Keratinocyte (primary cell): ENCODE results near the gene SLC17A9. TPM values are rescaled to one million over a fixed set of nuclear protein-coding genes. Genes with fewer than 3 reads are reported as not detected.

Experiments
- DNase-seq: peaks from one replicate; pipeline ENCODE4 v3.0.0-alpha.2; 2011; ENCODE audit warnings: low read depth, missing footprints, low spot score
- FAIRE-seq: peaks from 2 replicates; lab custom pipeline; 2011; peaks lifted over from hg19 to GRCh38; lab: Jason Lieb, UNC
- H2AFZ ChIP-seq: 2 replicates; pipeline ENCODE4 v1.6.0; 2012; ENCODE audit warnings: low read length, control low read depth, inconsistent platforms; ENCODE audit not compliant: control insufficient read depth
- H3K27ac ChIP-seq: 2 replicates; pipeline ENCODE4 v1.5.1; 2011; ENCODE audit warnings: low read length; ENCODE audit not compliant: control insufficient read depth, insufficient read depth
- H3K27me3 ChIP-seq: 3 replicates; pipeline ENCODE4 v1.6.0; 2011; ENCODE audit warnings: low read length; ENCODE audit not compliant: control insufficient read depth, insufficient read depth; ENCODE audit errors: extremely low read depth
- H3K36me3 ChIP-seq, 2 experiments: 2 replicates in 1 of 2; 3 replicates in 1 of 2; pipeline ENCODE4 v1.5.1; 2011; ENCODE audit warnings: low read length in 2 of 2, mild to moderate bottlenecking in 1 of 2; ENCODE audit not compliant: control insufficient read depth in 2 of 2, insufficient read depth in 2 of 2; ENCODE audit errors: extremely low read depth in 1 of 2
- H3K4me1 ChIP-seq: 3 replicates; pipeline ENCODE4 v1.5.1; 2011; ENCODE audit warnings: low read length; ENCODE audit not compliant: control insufficient read depth, insufficient read depth; ENCODE audit errors: extremely low read depth
- H3K4me2 ChIP-seq: 3 replicates; pipeline ENCODE4 v1.6.0; 2011; ENCODE audit warnings: low read depth, low read length; ENCODE audit not compliant: control insufficient read depth, insufficient read depth; ENCODE audit errors: extremely low read depth
- H3K4me3 ChIP-seq, 3 experiments: fragments of 200-600 bp in 1 of 3; sonication (generic) in 1 of 3; 2 replicates in 2 of 3; 3 replicates in 1 of 3; pipeline ENCODE4 v1.5.1; 2011 to 2016; ENCODE audit warnings: low read length in 3 of 3, mild to moderate bottlenecking in 3 of 3, control low read depth in 2 of 3, inconsistent platforms in 1 of 3, low read depth in 1 of 3, mixed read lengths in 1 of 3, mixed run types in 1 of 3, moderate library complexity in 1 of 3; ENCODE audit not compliant: control insufficient read depth in 2 of 3, insufficient read depth in 2 of 3; ENCODE audit errors: extremely low read depth in 1 of 3
- H3K79me2 ChIP-seq: 2 replicates; pipeline ENCODE4 v1.6.0; 2012; ENCODE audit warnings: low read length; ENCODE audit not compliant: control insufficient read depth, insufficient read depth
- H3K9ac ChIP-seq: 3 replicates; pipeline ENCODE4 v1.6.0; 2011; ENCODE audit warnings: low read length; ENCODE audit not compliant: control insufficient read depth, insufficient read depth; ENCODE audit errors: extremely low read depth
- H3K9me1 ChIP-seq: 3 replicates; pipeline ENCODE4 v1.6.0; 2011; ENCODE audit warnings: low read length; ENCODE audit not compliant: control insufficient read depth, insufficient read depth; ENCODE audit errors: extremely low read depth
- H3K9me3 ChIP-seq: 2 replicates; pipeline ENCODE4 v1.5.1; 2012; ENCODE audit warnings: low read depth, low read length; ENCODE audit not compliant: control insufficient read depth
- H4K20me1 ChIP-seq: 3 replicates; pipeline ENCODE4 v1.6.0; 2011; ENCODE audit warnings: low read length; ENCODE audit not compliant: control insufficient read depth, insufficient read depth; ENCODE audit errors: extremely low read depth
- CTCF ChIP-seq, 3 experiments: IDR thresholded peaks in 1 of 3; conservative IDR thresholded peaks in 1 of 3; optimal IDR thresholded peaks in 1 of 3; 2 replicates in 2 of 3; 3 replicates in 1 of 3; pipeline versions ENCODE3 to v1.5.1; 2011; ENCODE audit warnings: low read length in 3 of 3, mild to moderate bottlenecking in 3 of 3, moderate library complexity in 2 of 3, control low read depth in 1 of 3, inconsistent platforms in 1 of 3; ENCODE audit not compliant: insufficient read depth in 2 of 3; ENCODE audit errors: extremely low read depth in 1 of 3
- EZH2 ChIP-seq: IDR thresholded peaks from one replicate; pipeline ENCODE4 v1.6.1; 2012; ENCODE audit warnings: inconsistent platforms, mild to moderate bottlenecking, low read length, moderate library complexity
- dilution Hi-C: fragments of 300-500 bp; cut with MboI; formaldehyde crosslinking; loops from one replicate; pipeline ENCODE4 v1.7.0; 2020; ENCODE audit warnings: low sequenced_read_pairs; ENCODE audit not compliant: extremely low pct_ligation_motif_present
- polyA plus RNA-seq, 5 experiments: library from polyadenylated mRNA; depleted of rRNA in 3 of 5; stranded (reverse) in 3 of 5; stranded (forward) in 1 of 5; unstranded in 1 of 5; fragments of >200 nt; gene quantifications; 1 replicate in 1 of 5; 2 replicates in 3 of 5; 3 replicates in 1 of 5; pipeline versions ENCODE4 v1.2.1 to v1.2.3, GENCODE V29; 2011 to 2012; ENCODE audit warnings: missing spikeins in 2 of 5, low read depth in 1 of 5, low replicate concordance in 1 of 5

Gene SLC17A9
- polyA plus RNA-seq, 1 donor (not counting 4 experiments of a cell fraction or from before 2014, with no cell fraction given), result not detected

- H3K27me3 ChIP-seq, result peaks cover 48% of the 10 kb centered on the region
- H3K36me3 ChIP-seq, result no peaks in the 10 kb centered on the region
- dilution Hi-C loops, result no loop called here
- H3K79me2 ChIP-seq, result no peaks in the 10 kb centered on the region
- FAIRE-seq (no peak), DNase-seq (no peak)
- H3K4me3 ChIP-seq, result no peak overlapping the region
- H3K4me2 ChIP-seq, result no peak overlapping the region
- H4K20me1 ChIP-seq, result peaks cover 7% of the 10 kb centered on the region
- no peak overlapping the region for H3K27ac ChIP-seq
- no peak overlapping the region for H2AFZ ChIP-seq
- peaks cover 3% of the 10 kb centered on the region for H3K4me1 ChIP-seq
- TF ChIP-seq CTCF (optimal IDR thresholded peaks at IDR 0.05 in 1 of 3, IDR thresholded peaks at IDR 0.05 in 1 of 3, conservative IDR thresholded peaks at IDR 0.05 in 1 of 3; ENCODE audit: extremely low read depth in 1 of 3, insufficient read depth in 2 of 3, low read length in 3 of 3), result no peak
- no peak for TF ChIP-seq EZH2
- H3K9me3 ChIP-seq, result no peaks in the 10 kb centered on the region
- no peaks in the 10 kb centered on the region for H3K9me1 ChIP-seq
- no peak overlapping the region for H3K9ac ChIP-seq
These were observed 14.6 kb downstream of the SLC17A9 start for GRCh38 chr20:62967149-62967501.

- dilution Hi-C loops, result no loop called here
- TF ChIP-seq EZH2 (no peak), CTCF (optimal IDR thresholded peaks at IDR 0.05 in 1 of 3, IDR thresholded peaks at IDR 0.05 in 1 of 3, conservative IDR thresholded peaks at IDR 0.05 in 1 of 3; ENCODE audit: extremely low read depth in 1 of 3, insufficient read depth in 2 of 3, low read length in 3 of 3) (no peak)
These were observed 15.3 kb downstream of the SLC17A9 start for GRCh38 chr20:62967628-62968351.

More at GRCh38 chr20:62967628-62968351, 15.3 kb downstream of the SLC17A9 start:
- H4K20me1 ChIP-seq, result peaks cover 8% of the 10 kb centered on the region
- H2AFZ ChIP-seq, result no peak overlapping the region
- no peaks in the 10 kb centered on the region for H3K36me3 ChIP-seq
- no peak overlapping the region for H3K9ac ChIP-seq
- H3K79me2 ChIP-seq, result no peaks in the 10 kb centered on the region
- FAIRE-seq (no peak), DNase-seq (no peak)
- no peak overlapping the region for H3K4me3 ChIP-seq
- H3K27me3 ChIP-seq, result peaks cover 50% of the 10 kb centered on the region
- peaks cover 7% of the 10 kb centered on the region for H3K4me1 ChIP-seq
- no peak overlapping the region for H3K27ac ChIP-seq
- no peaks in the 10 kb centered on the region for H3K9me3 ChIP-seq
- no peak overlapping the region for H3K4me2 ChIP-seq
- no peaks in the 10 kb centered on the region for H3K9me1 ChIP-seq
